ENCODE measurements around the gene PCK1. TPM values are rescaled to one million over a fixed set of nuclear protein-coding genes. Genes with fewer than 3 reads are reported as not detected.

Gene PCK1
- total RNA-seq, 1 donor from 2014 or later, result 5.3 TPM

DNA sequence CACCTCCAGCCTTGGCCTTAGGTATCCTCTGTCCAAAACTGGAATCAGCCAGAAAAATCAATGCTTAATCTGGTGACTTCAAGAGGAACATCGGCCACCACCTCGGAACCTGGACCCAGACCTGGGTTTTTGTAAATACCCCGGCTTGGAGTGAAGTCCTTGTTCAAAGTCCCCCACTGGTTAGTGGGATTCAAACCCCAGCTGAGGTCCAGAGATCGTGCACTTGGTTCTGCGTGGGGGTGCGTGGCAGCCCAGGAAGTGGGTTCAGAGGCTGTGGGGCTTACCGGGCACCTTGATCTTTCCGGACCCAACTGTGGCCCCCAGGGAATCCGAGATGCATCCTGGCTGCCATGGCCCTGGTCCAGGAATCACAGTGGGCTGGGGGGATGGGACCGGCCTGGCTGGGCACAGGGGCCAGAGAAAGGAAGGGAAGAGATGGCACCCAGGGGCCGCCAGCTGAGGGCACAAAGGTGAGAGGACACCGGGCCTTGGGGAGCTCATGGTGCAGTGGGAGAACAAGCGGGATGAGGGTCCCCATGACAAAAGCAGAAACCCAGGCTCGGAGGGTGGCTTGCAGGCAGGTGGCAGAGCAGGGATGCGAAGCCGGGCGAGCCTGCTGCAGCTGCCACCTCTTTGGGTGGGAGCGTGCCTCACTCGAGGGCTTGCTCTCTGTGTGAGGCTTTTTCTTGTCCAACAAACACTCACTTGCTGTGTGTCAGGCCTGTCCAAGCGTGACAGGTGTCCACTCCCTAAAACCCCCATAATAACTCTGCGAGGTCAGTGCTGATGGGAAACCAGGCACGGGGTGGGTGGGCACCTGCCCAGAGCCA lies 31.6 kb downstream of the PCK1 start:
- ATAC-seq (no peak), DNase-seq (ENCODE audit: low spot score) (no peak)
- intact Hi-C loops (cut with DNase I), result loop anchor here (2.0 to 10.0 kb wide), 2 partner anchors 78 to 198 kb away; partner anchors contain the start of gene RBM38

DNA sequence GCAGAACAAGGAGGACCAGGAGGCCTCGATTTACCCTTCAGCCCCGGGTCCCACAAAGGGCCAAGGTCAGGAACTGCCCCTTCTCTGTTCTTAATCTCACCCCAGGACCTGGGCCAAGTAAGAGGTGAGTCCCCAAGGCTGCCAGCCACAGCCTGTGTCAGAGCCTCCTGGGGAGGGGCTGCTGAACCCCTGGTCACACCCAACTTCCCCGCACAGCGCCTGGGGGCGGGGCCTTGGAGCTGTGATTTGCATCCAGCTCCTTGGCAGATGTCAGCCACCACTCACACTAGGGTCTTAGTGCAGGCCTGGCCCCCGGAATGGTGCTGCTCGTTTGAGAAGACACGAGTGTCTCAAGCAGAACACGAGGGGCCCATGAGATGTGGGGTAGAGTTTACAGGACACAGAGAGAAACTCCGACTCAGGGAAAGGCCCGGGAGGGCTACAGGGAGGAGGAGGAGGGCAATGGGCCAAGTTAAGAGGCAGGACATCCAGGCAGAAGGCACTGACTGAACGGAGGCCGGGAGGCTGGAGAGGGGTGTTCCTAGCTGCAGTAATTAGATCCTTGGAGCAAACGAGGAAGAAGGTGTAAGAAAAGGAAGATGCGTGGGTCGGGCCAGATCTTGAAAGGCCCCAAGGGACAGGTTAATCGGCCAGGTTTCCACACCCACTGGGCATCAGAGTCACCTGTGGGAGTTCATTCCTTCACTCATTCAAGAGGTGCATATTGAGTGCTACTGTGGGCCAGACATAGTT lies 32.4 kb downstream of the PCK1 start:
- DNase-seq (ENCODE audit: low spot score), result no peak
- intact Hi-C loops (cut with DNase I), result loop anchor here (2.0 to 10.0 kb wide), 2 partner anchors 79 to 199 kb away; partner anchors contain the start of gene RBM38
- ATAC-seq, result no peak

DNA sequence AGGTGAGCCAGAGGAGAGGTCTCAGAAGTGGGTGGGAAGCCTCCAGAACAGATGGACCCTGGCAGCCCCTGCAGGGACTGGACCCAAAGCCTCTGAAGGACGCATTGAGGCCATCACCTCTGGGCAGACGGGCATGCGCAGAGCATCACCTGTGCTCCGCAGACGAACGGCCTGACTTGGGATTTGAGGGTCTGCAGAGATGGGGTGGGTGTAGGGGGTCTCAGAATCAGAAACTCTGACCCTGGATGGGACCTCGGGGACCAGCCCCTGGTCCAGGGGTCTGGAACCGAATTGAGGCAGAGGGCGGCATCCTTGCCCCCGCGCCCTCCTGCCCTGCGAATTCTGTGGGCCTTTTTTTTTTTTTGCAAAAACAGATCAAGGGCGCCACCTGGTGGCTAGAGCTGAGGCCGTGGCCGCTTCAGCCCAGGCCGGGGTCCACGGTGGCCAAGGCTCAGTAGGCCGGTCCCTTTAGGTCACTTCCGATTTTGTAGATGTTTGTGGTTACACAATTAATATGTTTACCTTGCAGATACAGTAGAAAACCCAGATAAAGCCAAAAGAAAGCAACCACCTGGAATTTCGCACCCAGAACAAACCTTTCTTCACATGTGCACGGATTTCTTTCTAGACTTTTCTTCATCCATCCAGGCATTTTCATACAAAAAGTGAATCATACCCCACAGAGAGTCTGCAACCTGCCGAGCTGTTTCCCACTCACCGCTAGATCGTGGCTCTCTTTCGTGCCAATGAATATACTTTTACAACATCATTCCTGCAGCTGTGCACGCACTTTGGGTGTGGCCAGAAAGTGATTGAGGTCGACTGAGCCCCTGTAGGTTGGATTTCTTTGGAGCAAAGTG lies 33.4 kb downstream of the PCK1 start:
- ATAC-seq, result peak; percentile 51
- intact Hi-C loops (cut with DNase I), result loop anchor here (10.0 kb wide), 1 partner anchor 200 kb away; the partner anchor contains the start of gene RBM38
- DNase-seq (ENCODE audit: low spot score), result peak; percentile 77

DNA sequence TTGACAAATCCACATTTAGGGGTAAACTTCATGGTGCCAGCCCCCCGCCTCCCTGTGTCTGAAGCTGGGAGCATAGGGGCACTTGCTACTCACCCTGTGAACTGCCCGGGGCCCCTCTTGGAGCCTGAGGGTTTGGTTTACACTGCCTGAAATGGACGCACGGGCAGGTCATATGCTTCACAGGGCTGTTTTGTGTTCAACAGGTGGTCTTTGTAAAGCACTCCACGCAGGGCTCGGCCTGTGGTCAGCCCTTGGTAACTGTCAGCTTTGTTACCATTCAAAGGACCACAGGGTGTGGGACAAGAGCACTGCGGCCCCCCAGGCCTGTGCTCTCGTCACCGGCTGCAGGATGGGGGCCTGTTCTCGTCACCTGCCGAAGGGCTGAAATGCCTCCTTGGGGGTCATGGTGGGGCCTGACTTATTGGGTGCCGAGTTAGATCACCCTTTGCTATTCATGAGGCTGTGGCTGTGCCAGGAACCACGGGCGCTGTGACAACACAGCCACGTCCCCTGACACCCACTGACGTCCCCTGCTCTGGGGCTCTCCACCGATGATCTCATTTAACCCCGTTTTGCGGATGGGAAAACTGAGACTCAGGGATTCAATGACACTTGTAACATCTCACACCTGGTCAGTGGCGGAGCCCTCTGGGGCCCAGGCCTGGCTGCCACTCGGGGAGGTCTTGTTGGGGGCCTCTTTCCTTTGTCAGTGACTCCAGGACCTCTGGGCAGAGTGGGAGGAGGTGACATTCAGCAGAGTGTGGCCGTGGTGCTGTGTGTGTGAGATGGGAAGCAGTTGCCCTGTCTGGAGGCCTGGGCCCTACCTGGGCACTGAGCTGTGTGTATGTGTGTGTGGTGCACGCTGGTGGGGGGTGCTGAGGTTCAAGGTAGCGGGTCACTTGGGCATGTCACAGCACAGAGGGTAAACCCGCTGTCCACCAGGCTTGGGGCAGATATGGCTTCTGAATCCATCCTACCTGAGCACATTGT lies 34.4 kb downstream of the PCK1 start:
- DNase-seq (ENCODE audit: low spot score) (no peak), ATAC-seq (peak; percentile 11)
- intact Hi-C loops (cut with DNase I), result loop anchor here (10.0 kb wide), 1 partner anchor 201 kb away; the partner anchor contains the start of gene RBM38

DNA sequence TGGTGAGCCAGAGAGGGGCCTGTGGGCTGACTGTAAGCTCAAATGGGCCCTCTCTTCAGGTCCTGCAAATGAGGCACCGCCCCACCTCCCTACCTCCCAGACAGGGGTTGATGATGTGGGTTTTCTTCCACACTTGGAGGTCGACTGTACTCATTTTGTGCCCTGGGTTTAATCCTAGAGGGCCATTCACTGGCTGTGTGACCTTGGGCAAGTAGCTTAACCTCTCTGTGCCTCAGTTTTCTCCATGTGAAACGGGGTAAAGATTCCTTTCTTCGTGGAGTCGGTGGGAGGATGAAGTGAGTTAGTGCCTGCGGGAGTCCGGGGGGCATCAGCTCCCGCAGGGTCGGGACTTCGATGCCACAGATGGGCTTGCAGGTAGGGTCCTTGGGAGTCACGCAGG lies 35.4 kb downstream of the PCK1 start:
- intact Hi-C loops (cut with DNase I), result loop anchor here (10.0 kb wide), 1 partner anchor 202 kb away; the partner anchor contains the start of gene RBM38
- DNase-seq (ENCODE audit: low spot score), result no peak
- ATAC-seq, result no peak

DNA sequence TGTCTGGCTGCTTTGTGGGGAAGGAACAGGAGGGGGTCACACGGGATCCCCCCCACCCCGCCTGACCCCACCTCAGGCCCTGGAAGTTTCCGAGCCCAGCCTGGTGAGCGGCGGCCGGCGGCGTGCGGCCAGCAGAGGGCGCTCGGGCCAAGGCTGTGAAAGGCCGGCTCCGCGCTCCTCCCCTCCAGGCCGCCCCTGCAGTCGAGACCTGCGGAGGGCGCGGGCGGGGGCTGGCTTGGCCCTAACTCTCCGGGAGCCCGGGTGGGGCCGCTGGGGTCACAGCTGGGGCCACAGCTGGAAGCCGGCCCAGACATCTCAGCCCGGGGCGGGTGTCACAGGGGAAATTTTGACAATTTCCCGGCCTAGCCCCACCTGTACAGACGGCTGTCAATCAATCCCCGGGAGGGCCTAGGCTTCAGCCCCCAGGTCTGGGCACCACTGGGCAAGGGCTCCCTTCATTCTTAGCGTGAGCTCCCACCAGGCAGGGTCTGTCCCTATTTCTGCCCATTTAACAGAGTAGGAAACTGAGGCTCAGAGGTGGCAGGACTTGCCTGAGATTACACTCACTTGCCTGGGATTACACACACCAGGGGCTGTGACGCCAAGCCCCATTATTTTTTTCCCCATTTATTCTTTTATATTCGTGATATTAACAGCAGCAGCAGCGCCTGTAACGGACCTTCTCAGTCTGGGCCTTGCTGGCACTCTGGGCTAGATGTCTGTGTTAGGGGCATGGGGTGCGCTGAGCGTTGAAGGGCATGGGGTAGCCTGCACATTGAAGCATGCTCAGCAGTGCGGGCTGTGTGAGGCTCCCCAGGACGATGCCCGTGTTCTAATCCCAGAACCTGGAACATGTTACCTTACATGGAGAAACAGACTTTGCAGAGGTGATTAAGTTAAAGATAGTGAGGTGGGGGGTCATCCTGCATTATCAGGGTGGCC lies 36.4 kb downstream of the PCK1 start:
- ATAC-seq (peak; percentile 78), DNase-seq (ENCODE audit: low spot score) (peak; percentile 86)
- intact Hi-C loops (cut with DNase I), result loop anchor here (1.0 to 10.0 kb wide), 2 partner anchors 202 to 613 kb away; partner anchors contain the start of gene RBM38

DNA sequence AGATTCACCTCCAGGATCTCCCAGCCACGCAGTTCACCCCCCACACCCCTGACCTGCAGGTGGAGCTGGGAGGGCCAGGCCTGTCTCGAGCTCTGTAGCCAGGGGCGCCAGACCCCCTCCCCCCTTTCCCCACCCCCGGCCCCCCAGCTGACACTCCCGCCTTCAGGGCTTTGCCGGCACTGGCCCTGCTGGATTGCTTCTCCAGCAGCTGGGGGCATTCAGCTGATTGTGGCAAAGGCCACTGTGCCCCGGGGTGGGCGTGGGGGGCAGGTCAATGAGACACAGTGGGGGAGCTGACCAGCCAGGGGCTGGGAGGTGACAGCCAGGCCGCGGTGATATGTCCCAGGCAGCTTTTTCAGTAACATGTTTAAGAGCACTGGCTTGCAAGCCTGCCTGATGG lies 37.1 kb downstream of the PCK1 start:
- no peak for DNase-seq (ENCODE audit: low spot score)
- intact Hi-C loops (cut with DNase I), result loop anchor here (10.0 kb wide), 1 partner anchor 203 kb away; the partner anchor contains the start of gene RBM38
- no peak for ATAC-seq

DNA sequence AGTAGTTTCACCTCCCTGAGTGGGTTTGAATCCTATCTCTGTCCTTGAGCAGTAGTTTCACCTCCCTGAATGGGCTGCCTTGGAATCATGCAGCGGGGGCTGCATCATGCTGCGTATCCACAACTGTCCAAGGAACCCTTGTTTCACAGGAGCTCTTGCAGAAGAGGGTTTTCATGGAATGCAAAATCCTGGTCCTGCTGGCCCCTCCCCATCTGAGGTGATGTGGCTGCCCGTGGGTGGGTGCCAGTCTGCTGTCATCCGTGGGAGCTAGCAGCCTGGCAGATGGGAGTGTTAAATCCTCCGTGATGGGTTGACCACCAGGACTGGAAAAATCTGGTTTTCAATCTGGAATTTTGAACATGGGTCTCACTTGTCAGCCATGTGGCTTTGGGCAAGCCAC lies 37.6 kb downstream of the PCK1 start:
- intact Hi-C loops (cut with DNase I), result loop anchor here (10.0 kb wide), 1 partner anchor 204 kb away; the partner anchor contains the start of gene RBM38
- ATAC-seq (no peak), DNase-seq (ENCODE audit: low spot score) (no peak)

DNA sequence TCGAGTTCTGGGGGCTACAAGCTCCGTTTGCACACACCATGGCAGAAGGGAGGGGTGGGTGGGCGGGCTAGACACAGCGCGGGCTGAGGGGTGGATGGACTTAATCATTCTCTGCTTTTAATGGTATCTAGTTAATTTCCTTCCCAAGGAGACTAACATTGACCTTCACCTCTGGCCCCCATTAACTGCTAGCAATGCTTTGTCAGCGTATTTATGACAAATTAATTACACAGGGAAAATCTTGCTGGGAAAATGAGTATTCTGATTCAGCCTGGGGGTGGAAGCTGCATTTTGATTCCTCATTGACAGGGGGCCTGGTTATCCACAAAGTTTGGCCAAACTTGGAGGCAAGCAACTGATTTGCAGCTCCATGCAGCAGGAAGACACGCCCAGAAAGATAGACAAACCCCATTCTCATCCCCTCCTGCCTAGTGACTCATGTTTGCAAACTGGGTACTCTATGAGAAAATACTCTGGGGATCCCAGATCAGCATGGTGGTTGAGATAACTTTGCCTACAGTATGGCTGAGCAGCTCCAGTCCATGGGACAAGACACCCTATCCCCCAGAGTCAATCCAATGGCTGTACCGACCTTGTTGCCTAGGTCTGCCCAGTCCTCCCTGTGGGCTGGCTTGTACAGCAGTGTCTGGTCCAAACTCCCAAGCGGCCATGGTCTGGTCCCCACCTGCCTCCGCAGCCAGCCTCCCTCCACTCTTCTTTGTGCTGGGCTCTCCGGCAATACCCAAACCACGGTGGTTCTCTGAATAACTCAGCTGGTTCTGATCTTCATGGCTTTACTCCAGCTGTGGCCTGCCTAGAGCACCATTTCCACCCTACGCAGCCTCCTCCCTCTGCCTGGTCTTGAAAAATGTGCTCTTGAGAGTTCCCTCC lies 39.7 kb downstream of the PCK1 start:
- intact Hi-C loops (cut with DNase I), result no loop called here
- DNase-seq (ENCODE audit: low spot score) (no peak), ATAC-seq (no peak)

DNA sequence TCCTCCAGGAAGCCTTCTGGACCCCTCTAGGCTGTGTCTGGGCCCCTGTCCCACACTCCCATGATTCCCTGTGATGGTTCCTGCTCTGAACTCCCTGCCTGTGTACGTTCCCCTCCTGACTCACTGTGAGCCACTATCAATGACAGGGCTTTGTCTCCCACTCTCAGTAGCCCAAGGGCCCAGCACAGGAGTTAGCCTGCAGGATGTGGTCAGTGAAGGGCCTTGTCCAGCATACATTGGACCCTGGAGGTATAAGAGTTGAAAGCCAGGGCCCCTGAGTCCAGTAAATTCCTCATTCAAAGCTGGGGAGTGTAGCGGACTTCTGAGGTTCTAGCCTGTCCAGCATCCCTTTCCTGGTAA lies 40.3 kb downstream of the PCK1 start:
- intact Hi-C loops (cut with DNase I), result no loop called here
- no peak for ATAC-seq
- DNase-seq (ENCODE audit: low spot score), result no peak

DNA sequence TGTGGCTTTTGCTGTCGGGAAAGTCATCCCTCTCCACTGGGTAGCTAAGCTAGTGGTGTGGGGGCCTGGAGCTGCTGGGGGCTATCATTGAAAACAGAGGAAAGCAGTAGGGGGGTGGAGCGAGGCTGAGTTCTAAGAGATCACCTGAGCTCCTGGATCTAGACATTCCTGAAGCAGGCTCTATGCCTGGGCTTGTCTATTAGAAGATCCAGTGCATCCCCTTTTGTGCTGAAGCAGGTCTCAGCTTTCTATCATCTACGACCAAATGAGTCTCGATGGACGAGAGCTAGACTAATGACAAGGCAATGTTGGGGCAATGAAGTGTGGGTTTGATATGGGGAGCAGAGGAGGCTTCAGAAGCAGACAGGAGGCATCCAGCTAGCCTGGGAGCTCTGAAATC lies 40.8 kb downstream of the PCK1 start:
- no peak for ATAC-seq
- intact Hi-C loops (cut with DNase I), result no loop called here
- DNase-seq (ENCODE audit: low spot score), result no peak

DNA sequence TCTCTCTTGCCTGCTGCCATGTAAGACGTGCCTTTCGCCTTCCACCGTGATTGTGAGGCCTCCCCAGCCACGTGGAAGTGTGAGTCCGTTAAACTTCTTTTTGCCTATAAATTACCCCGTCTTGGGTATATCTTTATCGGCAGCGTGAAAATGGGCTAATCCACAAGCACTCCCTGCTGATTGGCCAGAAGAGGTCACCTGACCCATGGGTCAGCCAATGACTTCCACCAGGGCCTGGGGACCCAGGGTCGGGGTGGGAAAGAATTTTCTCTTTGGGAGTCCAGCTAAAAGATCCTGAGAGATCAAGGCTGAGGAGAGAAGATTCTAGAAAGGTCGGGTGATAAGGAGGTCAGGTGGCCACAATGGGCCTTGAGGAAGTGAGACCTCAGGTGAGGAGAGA lies 42.2 kb downstream of the PCK1 start:
- intact Hi-C loops (cut with DNase I), result no loop called here
- no peak for DNase-seq (ENCODE audit: low spot score)
- ATAC-seq, result no peak

DNA sequence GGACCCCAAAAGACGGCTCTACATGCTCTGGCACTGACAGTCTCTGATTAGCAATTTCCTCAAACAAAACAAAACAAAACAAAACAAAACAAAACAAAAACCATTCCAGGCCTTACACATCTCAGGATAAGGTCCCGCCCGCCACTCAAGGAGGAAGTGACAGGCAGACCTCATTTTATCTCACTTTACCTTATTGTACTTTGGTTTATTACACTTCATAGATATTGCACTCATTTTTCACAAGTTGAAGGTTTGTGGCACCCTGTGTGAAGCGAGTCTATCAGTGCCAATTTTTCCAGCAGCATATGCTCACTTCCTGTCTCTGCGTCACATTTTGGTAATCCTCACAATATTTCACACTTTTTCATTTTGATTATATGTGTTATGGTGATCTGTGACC lies 44.1 kb downstream of the PCK1 start:
- no peak for ATAC-seq
- DNase-seq (ENCODE audit: low spot score), result no peak
- intact Hi-C loops (cut with DNase I), result no loop called here

DNA sequence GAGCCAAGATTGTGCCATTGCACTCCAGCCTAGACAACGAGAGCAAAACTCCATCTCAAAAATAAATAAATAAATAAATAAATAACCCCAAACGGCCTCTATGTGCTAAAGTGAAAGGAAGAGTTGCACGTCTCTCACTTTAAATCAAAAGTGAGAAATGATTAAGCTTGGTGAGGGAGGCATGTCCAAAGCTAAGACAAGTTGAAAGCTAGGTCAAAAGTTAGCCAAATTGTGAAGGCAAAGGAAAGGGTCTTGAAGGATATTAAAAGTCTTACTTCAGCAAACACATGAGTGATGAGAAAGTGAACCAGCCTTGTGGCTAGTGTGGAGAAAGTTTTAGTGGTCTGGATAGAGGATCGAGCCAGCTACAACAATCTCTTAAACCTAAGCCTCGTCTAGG lies 45.0 kb downstream of the PCK1 start:
- intact Hi-C loops (cut with DNase I), result no loop called here
- DNase-seq (ENCODE audit: low spot score), result no peak
- no peak for ATAC-seq

DNA sequence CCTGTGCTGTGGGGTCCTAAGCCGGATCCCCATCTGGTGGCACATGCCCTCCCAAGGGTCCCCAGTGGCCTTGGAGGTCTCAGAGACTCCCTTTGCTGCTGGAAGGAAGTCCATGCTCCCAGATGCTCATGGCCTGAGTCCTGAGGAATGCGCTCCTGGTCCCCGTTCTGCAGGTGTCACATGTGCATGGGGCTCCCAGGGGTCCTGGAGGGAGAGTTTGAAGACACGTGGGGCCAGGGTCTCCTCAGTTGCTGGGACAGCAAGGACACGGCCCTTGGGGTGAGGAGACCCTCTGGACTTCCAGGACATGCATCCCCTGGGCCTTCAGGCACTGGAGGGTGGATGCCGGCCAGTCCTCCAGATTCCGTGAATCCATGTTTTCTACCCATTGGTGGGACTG lies 47.6 kb downstream of the PCK1 start:
- DNase-seq (ENCODE audit: low spot score), result no peak
- ATAC-seq, result no peak
- intact Hi-C loops (cut with DNase I), result no loop called here

Measured in sciatic nerve (tissue), 2 donors.